Ascending aorta (tissue), 2 donors: ENCODE measurements around the gene KIF3A. TPM values are rescaled to one million over a fixed set of nuclear protein-coding genes. Genes with fewer than 3 reads are reported as not detected.

Source experiments
- DNase-seq, 2 donors: peaks; one replicate each; pipeline ENCODE4 v3.0.0-alpha.2; 2019; ENCODE audit warnings: low spot score in 2 of 2
- H3K27ac ChIP-seq, 2 donors: fragments of 200-600 bp; sonication (generic); one replicate each; pipeline ENCODE4 v1.5.1; 2016 to 2017; ENCODE audit warnings: mild to moderate bottlenecking in 1 of 2
- H3K27me3 ChIP-seq: fragments of 200-600 bp; sonication (generic); one replicate; pipeline ENCODE4 v1.5.1; 2017
- H3K36me3 ChIP-seq, 2 donors: fragments of 200-600 bp; sonication (generic); one replicate each; pipeline ENCODE4 v1.5.1; 2016
- H3K4me1 ChIP-seq, 2 donors: fragments of 200-600 bp; sonication (generic); one replicate each; pipeline ENCODE4 v1.5.1; 2016 to 2017; ENCODE audit warnings: mild to moderate bottlenecking in 1 of 2
- H3K4me3 ChIP-seq, 2 donors: fragments of 200-600 bp; sonication (generic); one replicate each; pipeline ENCODE4 v1.5.1; 2016 to 2017; ENCODE audit warnings: mild to moderate bottlenecking in 1 of 2
- H3K9me3 ChIP-seq, 2 donors: fragments of 200-600 bp; sonication (generic); one replicate each; pipeline ENCODE4 v1.5.1; 2016
- CTCF ChIP-seq, 3 experiments: fragments of 200-600 bp in 2 of 3; fragments of 450-650 bp in 1 of 3; sonication (generic) in 2 of 3; IDR thresholded peaks; one replicate each; pipeline ENCODE4 v1.5.1; 2016 to 2019; ENCODE audit warnings: antibody characterized with exemption in 3 of 3, mild to moderate bottlenecking in 1 of 3, moderate library complexity in 1 of 3
- intact Hi-C: fragments of 100-400 bp; cut with DNase I; formaldehyde crosslinking; loops from one replicate; pipeline ENCODE4 v1.15.1; 2023
- total RNA-seq: library from RNA; depleted of rRNA; stranded (reverse); fragments of >200 nt; gene quantifications from one replicate; pipeline ENCODE4 v1.1.0, GENCODE V29; 2016

The KIF3A gene
- total RNA-seq, 1 donor from 2014 or later: 4.4 TPM

DNA sequence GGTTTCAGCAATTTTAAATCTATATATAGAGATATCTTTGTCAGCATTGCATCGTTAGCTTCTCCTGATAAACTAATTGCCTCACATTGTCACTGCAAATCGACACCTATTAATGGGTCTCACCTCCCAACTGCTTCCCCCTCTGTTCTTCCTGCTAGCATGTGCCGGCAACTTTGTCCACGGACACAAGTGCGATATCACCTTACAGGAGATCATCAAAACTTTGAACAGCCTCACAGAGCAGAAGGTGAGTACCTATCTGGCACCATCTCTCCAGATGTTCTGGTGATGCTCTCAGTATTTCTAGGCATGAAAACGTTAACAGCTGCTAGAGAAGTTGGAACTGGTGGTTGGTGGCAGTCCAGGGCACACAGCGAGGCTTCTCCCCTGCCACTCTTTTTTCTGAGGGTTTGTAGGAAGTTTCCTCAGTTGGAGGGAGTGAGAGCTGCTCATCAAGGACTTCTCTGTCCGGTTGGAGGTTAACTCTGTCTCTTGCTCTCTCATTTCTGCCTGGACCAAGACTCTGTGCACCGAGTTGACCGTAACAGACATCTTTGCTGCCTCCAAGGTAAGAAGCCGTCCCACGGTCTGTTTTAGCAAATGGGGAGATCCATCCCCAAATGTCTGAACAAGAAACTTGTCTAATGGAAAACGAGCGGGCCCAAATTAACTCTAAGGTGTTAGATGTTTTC lies 63.3 kb downstream of the KIF3A start, which contains the start of gene IL4:
TSS of gene IL4 (plus strand) at position 51 of the 692 bp plus-strand sequence. CDS start at position 113, 62 bp downstream.
- H3K27me3 ChIP-seq: no peaks in the 10 kb centered on the region
- peak within 1 kb of the TSS; percentile 29 to 54 for H3K4me3 ChIP-seq
- peaks cover 9 to 23% of the 10 kb centered on the region in 2 donors for H3K4me1 ChIP-seq
- intact Hi-C loops: no loop called here
- no peaks in the 10 kb centered on the region for H3K36me3 ChIP-seq
- no peaks in the 10 kb centered on the region for H3K9me3 ChIP-seq
- no peak for TF ChIP-seq CTCF (IDR thresholded peaks at IDR 0.05)
- peak within 1 kb of the TSS; percentile 95 to 96 for H3K27ac ChIP-seq
- no peak for DNase-seq

GRCh38 chr5:132673488-132673887 lies 63.9 kb downstream of the KIF3A start:
- Histone ChIP-seq H3K36me3 (no peaks in the 10 kb centered on the region), H3K9me3 (no peaks in the 10 kb centered on the region), H3K27ac (peak overlapping the region; percentile 95 to 96), H3K27me3 (no peaks in the 10 kb centered on the region), H3K4me3 (no peak overlapping the region), H3K4me1 (peaks cover 9 to 23% of the 10 kb centered on the region in 2 donors)
- no peak for DNase-seq
- intact Hi-C loops: no loop called here
- TF ChIP-seq CTCF (IDR thresholded peaks at IDR 0.05): no peak

- Histone ChIP-seq H3K4me3 (no peak overlapping the region), H3K27me3 (no peaks in the 10 kb centered on the region), H3K27ac (no peak overlapping the region), H3K9me3 (no peaks in the 10 kb centered on the region), H3K36me3 (no peaks in the 10 kb centered on the region), H3K4me1 (peaks cover 0 to 8% of the 10 kb centered on the region in 2 donors)
- intact Hi-C loops: no loop called here
- no peak for TF ChIP-seq CTCF (IDR thresholded peaks at IDR 0.05)
- DNase-seq: no peak
Observed at GRCh38 chr5:132671000-132671399, 66.3 kb downstream of the KIF3A start.

DNA sequence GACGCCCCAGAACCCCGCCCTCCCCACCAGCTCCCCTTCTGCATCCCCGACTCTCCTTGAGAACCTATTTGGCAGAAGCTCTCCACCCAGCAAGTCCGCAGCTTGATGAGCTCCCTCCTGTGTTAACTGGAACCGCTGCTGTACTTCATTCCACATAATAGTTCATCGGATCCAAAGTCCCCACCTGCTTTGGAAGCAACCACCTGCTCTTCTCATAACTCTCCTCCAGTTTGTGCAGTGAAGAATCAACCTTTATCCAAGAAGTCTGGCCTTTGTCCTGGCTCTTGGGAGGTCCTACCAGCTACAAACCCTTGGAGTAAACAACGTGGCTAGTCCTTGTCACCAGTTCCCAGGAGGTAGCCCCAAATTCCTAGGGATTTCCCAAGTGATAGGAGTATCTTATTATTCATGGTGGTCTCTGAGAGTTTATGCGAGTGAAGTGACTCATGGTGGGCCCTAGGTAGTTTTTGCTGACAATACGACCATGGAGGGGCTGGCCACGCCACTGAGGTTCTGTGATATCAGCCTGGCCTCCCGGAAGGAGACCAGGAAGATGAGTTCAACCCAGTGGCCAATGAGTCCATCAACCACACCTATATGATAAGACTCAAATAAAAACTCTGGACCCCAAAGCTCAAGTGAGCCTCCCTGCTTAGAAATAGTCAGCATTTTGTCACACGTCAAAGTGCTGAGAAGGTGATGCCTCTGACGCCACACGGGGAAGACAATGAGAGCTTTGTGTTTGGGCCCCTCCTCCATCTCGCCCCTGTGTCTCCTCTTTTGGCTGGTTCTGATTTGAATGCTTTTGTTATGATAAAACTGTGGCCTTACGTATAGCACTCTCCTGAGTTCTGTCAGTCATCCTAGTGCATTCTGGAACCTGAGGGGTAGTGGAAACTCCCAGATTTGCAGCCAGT lies 67.1 kb downstream of the KIF3A start:
- no peaks in the 10 kb centered on the region for H3K9me3 ChIP-seq
- no peak for DNase-seq
- intact Hi-C loops: no loop called here

GRCh38 chr5:132669455-132669820 lies 67.9 kb downstream of the KIF3A start:
- Histone ChIP-seq H3K27ac (no peak overlapping the region), H3K4me3 (no peak overlapping the region), H3K4me1 (no peaks in the 10 kb centered on the region), H3K36me3 (no peaks in the 10 kb centered on the region), H3K9me3 (no peaks in the 10 kb centered on the region), H3K27me3 (no peaks in the 10 kb centered on the region)
- no peak for TF ChIP-seq CTCF (IDR thresholded peaks at IDR 0.05)
- no peak for DNase-seq
- intact Hi-C loops: no loop called here

More for the DNA sequence above, 67.1 kb downstream of the KIF3A start:
- no peak overlapping the region for H3K4me3 ChIP-seq
- H3K27ac ChIP-seq: no peak overlapping the region
- no peak for TF ChIP-seq CTCF (IDR thresholded peaks at IDR 0.05)
- no peaks in the 10 kb centered on the region for H3K27me3 ChIP-seq
- H3K4me1 ChIP-seq: peaks cover 0 to 4% of the 10 kb centered on the region in 2 donors
- no peaks in the 10 kb centered on the region for H3K36me3 ChIP-seq
